NK-92 treated with Interleukin-12 subunit alpha and Interleukin-12 subunit beta, amount 100 ng/mL, for 24 hours (cell line): ENCODE measurements around the gene MFAP4.

Source experiments
- DNase-seq: peaks from one replicate; lab custom pipeline; 2025; lab: John Stamatoyannopoulos, UW

Gene MFAP4

GRCh38 chr17:19410091-19410490 is 23.1 kb upstream of the MFAP4 start:
- no peak for DNase-seq

DNA sequence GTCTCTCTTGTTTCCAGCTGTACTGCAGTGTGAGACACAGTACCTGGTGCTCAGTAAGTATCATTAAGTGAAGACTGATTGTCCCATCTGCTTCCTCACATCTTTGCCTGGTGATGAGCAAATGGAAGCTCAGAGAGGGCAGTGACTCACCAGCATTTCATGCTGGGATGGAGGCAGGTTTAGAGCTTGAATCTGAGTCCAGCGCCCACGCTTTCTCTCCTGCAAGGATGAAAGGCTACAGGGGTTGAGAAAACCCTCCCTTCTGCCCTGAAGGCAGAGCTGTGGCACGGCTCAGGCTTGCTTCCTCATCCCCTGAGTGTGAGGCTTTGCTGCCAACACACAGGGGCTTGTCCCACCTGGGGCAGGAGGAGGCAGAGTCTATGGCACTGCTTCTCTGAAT is 22.5 kb upstream of the MFAP4 start:
- no peak for DNase-seq

DNA sequence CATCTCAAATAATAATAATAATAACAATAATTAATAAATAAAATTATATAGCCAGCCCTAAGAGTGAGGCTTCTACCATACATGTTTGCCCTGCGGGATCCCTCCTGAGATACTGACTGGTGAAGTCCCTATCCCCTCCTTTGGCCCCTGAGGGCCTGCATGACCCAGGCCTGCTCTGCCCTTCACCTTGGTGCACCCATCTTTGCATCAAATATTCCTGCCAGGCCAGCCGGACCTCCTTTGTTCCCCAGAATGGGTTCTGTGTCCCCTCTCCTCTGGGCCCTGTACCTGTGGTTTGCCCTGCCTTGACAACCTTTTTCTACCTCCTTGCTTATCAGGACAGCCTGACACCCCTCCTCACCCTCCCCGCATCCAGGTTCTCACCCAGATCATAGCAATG is 22.1 kb upstream of the MFAP4 start:
- DNase-seq = no peak

DNA sequence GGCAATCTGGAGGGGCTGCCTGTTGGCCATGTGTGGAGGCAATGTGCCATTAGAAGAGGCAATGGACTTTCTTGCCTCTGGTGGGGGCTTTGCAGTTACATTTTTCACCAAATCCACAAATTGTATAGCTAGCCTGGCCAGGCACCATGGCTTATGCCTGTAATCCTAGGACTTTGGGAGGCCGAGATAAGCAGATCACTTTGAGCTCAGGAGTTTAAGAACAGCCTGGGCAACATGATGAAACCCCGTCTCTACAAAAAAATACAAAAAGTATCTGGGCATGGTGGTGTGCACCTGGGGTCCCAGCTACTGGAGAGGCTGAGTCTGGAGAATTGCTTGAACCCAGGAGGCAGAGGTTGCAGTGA is 21.3 kb upstream of the MFAP4 start:
- no peak for DNase-seq

DNA sequence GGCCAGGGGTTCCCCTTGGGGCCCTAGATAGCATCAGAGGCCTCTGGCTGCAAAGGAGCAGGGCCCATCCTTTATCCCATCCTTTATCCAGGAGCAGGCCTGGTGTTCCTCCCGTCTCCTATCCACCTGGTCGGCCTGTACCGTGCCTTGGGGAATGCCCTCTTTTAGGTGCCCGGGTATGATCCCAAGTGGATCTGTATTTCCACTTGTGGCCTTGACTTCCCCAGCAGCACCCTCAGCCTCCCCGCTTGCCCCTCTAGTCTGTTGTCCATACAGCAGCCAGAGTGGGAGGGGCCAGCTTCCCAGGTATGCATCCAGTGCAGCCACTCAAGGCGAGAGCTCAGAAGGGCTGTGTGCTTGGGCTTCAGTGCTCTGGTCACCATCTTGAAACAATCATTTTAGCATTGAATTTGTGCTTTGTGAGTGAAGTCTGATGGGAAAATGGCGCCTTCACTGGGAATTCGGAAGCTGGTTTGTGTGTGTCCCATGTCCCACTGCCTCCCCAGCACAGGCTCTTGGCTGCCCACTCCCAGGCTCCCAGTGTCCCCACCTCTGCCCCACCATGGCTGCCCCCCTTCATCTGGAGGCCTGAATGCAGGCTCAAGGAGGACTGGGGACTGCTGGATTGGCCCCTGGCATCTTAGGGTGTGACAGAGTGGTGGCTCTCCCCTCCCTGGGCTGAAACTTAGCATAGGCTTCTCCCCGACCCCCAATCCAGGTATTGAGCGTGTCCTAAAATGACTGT is 20.8 kb upstream of the MFAP4 start:
- no peak for DNase-seq

- DNase-seq = no peak
Observed at GRCh38 chr17:19405114-19405513, 18.1 kb upstream of the MFAP4 start.

DNA sequence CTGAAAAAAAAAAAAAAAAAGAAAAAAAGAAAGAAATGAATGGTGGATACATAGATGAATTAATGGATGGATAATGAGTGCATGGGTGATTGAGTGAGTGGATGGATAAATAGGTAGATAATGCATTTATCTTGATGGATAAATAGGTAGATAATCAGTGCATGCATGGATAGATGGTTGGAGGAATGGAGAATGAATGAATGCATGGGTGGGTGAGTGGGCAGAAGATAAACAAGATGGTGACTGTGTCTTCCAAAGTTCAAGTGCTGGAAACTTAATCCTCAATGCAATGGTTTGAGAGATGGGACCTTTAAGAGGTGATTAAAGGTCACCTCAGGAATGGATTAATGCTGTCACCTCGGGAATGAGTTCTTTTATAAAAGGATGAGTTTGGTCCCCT is 17.3 kb upstream of the MFAP4 start:
- DNase-seq = no peak

- no peak for DNase-seq
Observed at GRCh38 chr17:19403021-19403420, 16.0 kb upstream of the MFAP4 start.

DNA sequence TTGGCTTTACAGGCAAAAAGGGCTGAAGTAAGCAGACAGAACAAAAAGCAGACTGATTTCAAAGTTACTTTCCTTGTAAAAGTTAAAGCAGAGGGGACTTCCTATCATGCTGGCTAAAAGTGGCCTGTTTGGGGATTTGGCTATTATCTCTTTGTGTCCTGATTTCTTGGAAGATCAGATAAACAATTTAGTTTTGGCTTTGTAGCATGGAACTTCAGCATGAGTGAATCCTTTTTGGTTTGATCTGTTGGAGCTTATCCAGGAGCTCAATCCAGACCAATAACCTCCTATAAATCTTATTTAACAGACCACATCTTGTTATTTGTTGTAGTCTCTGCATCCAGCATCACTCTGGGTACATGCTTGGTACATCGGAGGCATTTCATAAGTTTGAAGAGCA is 15.2 kb upstream of the MFAP4 start:
- no peak for DNase-seq

GRCh38 chr17:19401321-19402010 is 14.5 kb upstream of the MFAP4 start:
- DNase-seq = no peak

- DNase-seq = no peak
Observed at GRCh38 chr17:19399750-19400450, 12.9 kb upstream of the MFAP4 start.

DNA sequence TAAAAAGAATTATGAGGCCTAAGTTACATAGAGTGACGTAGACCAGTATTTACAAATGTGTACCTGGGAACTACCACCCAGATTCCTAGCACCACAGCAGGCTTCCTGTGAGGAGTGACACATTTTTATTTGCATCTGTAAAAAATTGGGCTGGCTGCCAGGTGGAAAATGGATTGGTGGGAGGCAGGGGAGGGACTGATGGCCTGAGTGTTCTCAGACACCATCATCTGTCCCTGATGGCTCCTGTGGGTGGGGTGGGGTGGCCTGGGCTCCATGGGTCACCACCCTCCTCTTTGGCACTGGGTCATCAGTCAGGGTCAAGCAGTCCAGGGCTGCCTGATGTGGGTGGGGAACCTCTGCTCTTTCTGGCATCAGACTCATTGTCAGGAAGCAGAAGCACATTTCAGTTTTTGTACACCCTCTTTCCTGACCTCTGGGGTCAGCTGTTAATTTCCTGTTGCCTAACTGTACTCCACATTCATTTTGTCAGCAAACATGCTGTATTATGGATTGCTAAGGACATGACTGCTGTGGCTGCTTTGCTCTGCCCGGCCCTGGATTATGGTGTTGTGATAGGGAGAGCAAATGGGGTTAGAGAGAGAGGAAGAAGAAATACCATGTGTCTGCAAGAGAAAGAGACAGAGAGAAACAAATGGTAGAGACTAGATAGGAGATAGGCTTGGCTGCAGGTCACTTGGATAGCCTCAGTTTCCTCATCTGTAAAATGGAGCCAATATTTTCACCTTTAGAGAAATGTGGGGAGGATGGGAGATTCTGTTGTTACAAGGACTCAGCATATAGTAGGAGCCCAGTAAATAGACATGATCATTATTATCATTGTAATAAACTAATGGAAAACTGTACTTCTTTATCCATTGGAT is 11.6 kb upstream of the MFAP4 start:
- no peak for DNase-seq

DNA sequence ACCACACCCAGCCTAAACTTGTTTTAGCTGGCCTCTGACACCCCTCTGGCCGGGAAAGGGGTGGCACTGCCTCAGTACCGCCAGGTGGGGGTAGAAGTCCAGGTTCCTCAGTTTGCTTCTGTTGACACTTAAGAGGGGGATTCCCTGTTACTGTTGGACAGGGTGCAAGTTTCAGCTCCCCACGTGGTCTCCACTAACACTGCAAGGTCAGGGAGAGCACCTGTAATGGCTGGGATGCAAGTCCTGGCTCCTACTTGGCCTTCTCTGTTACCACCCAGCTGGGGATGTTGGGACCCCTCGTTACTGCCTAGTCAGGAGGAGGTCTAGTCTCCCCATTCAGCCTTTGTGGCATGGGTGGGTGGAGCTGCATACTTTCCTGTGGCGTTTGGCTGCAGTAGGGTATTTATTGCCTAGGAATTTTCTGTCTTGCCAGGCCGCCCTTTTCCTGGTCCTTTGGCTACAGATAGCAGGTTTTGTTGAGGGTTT is 10.6 kb upstream of the MFAP4 start:
- DNase-seq = no peak

GRCh38 chr17:19392303-19392702 is 5.3 kb upstream of the MFAP4 start:
- DNase-seq = no peak

DNA sequence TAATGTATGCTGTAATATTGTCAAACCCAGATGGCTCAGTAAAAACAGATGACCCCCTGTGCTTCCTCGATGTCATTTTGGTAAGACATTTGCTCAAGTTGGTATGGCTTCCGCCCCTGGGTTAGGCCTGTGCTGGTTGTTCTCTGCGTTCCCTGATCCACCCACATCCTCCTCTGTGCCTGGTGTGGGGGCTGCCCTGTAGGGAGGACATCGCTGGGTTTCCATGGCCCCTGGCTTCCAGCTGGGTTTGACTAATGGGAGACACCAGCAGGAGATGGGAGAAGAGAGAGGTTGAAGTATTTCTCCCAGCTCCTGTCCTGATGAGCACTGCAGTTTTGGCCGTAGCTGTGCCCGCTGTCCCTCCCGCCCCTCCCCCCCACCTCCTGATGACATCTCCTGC is 4.4 kb upstream of the MFAP4 start:
- no peak for DNase-seq

DNA sequence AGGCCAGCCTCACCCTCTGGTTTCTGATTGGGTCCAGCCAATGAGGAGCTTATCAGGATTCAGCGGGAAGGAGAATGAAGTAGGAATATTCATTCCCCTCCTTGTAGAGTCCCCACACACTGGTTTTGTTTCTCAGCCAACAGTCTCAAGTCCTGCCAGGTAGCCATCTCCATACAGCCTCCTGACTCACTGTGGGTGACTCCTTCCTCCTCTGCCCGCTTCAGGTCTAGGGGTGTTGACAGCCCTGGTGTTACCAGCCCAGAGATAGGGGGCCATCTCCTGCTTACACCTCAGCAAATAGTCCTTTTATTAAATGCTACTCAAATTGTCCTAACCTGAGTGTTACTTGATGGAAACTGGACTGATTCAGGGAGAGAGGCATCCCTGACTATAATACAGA is 4.0 kb upstream of the MFAP4 start:
- no peak for DNase-seq

DNA sequence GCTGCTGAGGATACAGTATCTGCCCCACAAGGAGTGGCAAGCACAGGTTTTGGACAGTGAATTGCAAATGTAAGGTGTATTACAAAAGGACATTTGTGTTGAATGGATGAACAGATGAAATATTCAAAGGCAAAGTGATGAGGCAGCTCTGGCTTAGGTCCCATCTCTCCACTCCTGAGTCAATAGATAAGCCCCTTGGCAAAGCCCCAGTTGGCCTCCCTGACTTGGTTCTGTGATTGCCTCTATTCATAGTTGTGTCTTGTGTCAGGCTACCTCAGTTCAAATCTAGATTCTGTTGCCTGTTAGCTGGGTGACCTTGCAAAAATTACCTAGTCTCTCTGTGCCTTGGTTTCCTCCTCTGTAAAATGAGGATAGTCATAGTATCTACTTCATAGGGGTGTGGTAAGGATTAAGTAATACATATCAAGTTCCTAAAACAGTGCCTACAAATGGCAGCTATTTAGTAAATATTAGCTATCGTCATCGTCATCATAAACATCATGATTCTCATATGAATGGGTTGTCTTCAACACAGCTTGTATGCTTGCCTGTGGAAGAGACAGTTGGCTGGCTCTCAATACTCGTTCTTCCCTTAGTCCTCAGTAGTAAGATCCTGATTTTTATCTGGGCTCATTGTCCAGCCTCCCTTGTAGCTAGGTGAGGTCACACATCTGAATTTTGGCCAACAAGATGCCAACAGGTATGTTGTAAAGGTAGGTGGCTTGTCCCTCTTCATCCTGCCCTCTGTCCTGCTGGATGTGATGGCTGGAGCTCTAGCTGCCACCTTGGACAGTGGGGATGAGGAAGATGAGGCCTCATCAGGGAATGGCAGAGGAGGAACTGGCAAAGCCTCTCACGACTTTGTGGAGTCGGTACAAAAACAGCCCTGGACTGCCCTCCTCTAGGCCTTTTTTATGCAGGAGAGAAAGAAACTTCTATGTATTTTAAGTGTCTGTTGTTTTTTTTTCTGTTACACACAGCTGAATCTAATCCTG is 2.1 kb upstream of the MFAP4 start:
- no peak for DNase-seq

DNA sequence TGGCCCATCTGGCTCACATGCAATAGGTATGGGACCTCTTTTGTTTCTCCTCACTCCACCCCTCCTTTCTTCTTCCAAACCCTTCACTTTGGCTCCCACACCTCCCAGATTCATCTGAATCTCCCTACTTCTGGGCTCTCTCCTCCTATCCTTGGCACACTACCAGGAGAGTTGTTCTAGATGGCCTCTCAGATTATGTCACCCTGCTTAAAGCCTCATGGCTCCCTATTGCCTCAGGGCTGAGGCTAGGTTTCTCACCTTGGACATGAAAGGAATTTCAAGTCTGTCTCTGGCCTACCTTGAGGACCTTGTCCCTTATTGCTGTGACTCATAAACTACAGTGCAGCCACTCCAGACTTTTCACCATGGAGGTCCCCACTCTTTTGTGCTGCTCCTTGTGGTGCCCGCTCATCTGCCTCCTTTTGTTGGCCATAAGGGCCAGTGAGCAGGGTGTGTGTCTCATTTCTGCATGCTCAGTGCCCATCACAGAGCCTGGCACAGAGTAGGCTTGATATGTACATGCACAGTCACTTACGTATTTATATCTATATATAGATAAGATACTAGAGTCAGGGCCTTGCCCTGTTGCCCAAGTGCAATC is 1.0 kb upstream of the MFAP4 start:
- no peak for DNase-seq

DNA sequence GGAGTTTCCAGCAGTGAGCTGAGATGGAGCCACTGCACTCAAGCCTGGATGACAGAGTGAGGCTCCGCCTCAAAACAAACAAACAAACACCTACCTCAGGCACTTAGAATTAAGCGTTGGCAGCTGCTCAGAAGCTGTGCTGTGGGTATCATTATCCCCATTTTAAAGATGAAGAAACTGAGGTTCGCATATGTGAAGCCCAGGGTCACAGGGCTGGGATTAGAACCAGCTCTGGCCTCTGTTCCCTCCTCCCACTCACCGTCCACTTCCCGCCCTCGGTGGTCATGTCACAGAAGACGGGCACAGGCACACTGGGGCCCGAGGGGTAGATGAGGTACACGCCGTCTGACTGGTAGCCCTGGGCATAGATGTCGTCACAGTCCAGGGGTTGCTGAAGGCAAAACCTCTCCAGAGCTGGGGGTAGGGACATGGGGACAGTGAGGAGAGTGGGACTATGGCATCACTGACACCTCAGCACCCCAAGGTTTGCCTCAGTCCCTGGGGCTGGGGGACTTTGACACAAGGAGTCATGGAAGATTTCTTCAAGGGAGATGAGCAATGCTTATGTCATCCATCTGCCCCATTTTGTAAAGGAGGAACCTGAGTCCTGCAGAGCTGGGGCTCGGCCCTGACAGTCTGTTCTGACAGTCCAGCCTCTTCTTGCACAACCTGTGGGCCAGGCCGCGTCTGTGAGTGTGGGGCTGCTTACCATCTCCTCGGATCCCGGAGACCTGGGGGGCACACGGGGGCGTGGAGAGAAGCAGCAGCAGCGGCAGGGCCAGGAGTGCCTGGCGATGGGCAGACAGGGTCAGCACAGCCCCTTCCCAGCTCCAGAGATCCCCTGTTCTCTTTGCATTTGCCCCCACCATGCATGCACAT is 700 bp downstream of the MFAP4 start:
- no peak for DNase-seq
